Activated CD4-positive, alpha-beta T cell treated with anti-CD3 and anti-CD28 coated beads for 24 hours (primary cell): Measurements from ENCODE around the gene ARHGEF9.

Source experiments
- DNase-seq, 2 donors: peaks; one replicate each; pipeline ENCODE4 v3.0.0-alpha.2; 2020; ENCODE audit warnings: low read depth in 2 of 2

ARHGEF9 gene

GRCh38 chrX:63746715-63747114, 38.3 kb downstream of the ARHGEF9 start:
- DNase-seq: no peak

- no peak for DNase-seq
These were observed 38.7 kb downstream of the ARHGEF9 start for GRCh38 chrX:63746278-63746677.

- DNase-seq: no peak
These were observed 40.1 kb downstream of the ARHGEF9 start for GRCh38 chrX:63744850-63745394.

GRCh38 chrX:63743596-63743995, 41.4 kb downstream of the ARHGEF9 start:
- no peak for DNase-seq

GRCh38 chrX:63740382-63740781, 44.6 kb downstream of the ARHGEF9 start:
- no peak for DNase-seq

- no peak for DNase-seq
These were observed 45.1 kb downstream of the ARHGEF9 start for GRCh38 chrX:63739885-63740284.

GRCh38 chrX:63738696-63739095, 46.3 kb downstream of the ARHGEF9 start:
- no peak for DNase-seq

GRCh38 chrX:63737131-63737921, 47.7 kb downstream of the ARHGEF9 start:
- DNase-seq: no peak

- no peak for DNase-seq
These were observed 49.1 kb downstream of the ARHGEF9 start for GRCh38 chrX:63735882-63736281.

- no peak for DNase-seq
These were observed 64.7 kb downstream of the ARHGEF9 start for GRCh38 chrX:63720293-63720692.

GRCh38 chrX:63719633-63720032, 65.4 kb downstream of the ARHGEF9 start:
- no peak for DNase-seq

- DNase-seq: no peak
These were observed 66.9 kb downstream of the ARHGEF9 start for GRCh38 chrX:63718010-63718694.

- DNase-seq: no peak
These were observed 71.5 kb downstream of the ARHGEF9 start for GRCh38 chrX:63713526-63713925.

GRCh38 chrX:63708801-63709200, 76.2 kb downstream of the ARHGEF9 start:
- DNase-seq: no peak

- DNase-seq: no peak
These were observed 82.5 kb downstream of the ARHGEF9 start for GRCh38 chrX:63702556-63702955.

GRCh38 chrX:63686878-63687714, 97.9 kb downstream of the ARHGEF9 start:
- DNase-seq: peak in 1 of 2 donors; percentile 1

GRCh38 chrX:63680423-63680822, 104.6 kb downstream of the ARHGEF9 start:
- DNase-seq: no peak

- DNase-seq: no peak
These were observed 105.6 kb downstream of the ARHGEF9 start for GRCh38 chrX:63679432-63679831.

GRCh38 chrX:63675716-63676115, 109.3 kb downstream of the ARHGEF9 start:
- no peak for DNase-seq

- no peak for DNase-seq
These were observed 111.1 kb downstream of the ARHGEF9 start for GRCh38 chrX:63673896-63674295.

- no peak for DNase-seq
These were observed 120.3 kb downstream of the ARHGEF9 start for GRCh38 chrX:63664741-63665140.

GRCh38 chrX:63664083-63664482, 120.9 kb downstream of the ARHGEF9 start:
- DNase-seq: no peak
